SK-N-SH treated with all-trans-retinoic acid at 6 μM for 48 hours (cell line): ENCODE measurements around the gene EOLA1.

Experiments
- BACH2 ChIP-seq: fragments of 250-450 bp; sonication (Bioruptor Pico); IDR thresholded peaks from 2 replicates; pipeline ENCODE4 v1.9.0; 2021; ENCODE audit warnings: mild to moderate bottlenecking, borderline replicate concordance
- SNAI2 ChIP-seq: fragments of 250-450 bp; sonication (Bioruptor Pico); IDR thresholded peaks from 2 replicates; pipeline ENCODE4 v1.5.0; 2020; ENCODE audit warnings: mild to moderate bottlenecking, moderate library complexity
- ZFP3 ChIP-seq: fragments of 250-450 bp; sonication (Bioruptor Pico); IDR thresholded peaks from 2 replicates; pipeline ENCODE4 v1.5.0; 2020; ENCODE audit warnings: mild to moderate bottlenecking, moderate library complexity
- ZFP30 ChIP-seq: fragments of 450-650 bp; formaldehyde crosslinking; IDR thresholded peaks from 2 replicates; pipeline ENCODE4 v1.5.0; 2022; ENCODE audit warnings: mild to moderate bottlenecking, moderate library complexity
- ZNF8 ChIP-seq: fragments of 450-650 bp; formaldehyde crosslinking; IDR thresholded peaks from 2 replicates; pipeline ENCODE4 v1.5.0; 2020; ENCODE audit warnings: mild to moderate bottlenecking, moderate library complexity
- TF ChIP-seq, protein P1 (sequence below): fragments of 250-450 bp; sonication (Bioruptor Pico); IDR thresholded peaks from 2 replicates; pipeline ENCODE4 v1.8.0; 2020; ENCODE audit warnings: mild to moderate bottlenecking, moderate library complexity, borderline replicate concordance
- TF ChIP-seq, protein P2 (sequence below): fragments of 250-450 bp; sonication (Bioruptor Pico); IDR thresholded peaks from 2 replicates; pipeline ENCODE4 v1.8.0; 2021; ENCODE audit warnings: low read depth, mild to moderate bottlenecking, moderate library complexity, borderline replicate concordance
- TF ChIP-seq, protein P3 (sequence below): fragments of 250-450 bp; sonication (Bioruptor Pico); IDR thresholded peaks from 2 replicates; pipeline ENCODE4 v1.5.1; 2020; ENCODE audit warnings: low read depth, mild to moderate bottlenecking, moderate library complexity

GRCh38 chrX:149511081-149511480 lies 29.7 kb upstream of the EOLA1 start:
- TF ChIP-seq, protein P1, sequence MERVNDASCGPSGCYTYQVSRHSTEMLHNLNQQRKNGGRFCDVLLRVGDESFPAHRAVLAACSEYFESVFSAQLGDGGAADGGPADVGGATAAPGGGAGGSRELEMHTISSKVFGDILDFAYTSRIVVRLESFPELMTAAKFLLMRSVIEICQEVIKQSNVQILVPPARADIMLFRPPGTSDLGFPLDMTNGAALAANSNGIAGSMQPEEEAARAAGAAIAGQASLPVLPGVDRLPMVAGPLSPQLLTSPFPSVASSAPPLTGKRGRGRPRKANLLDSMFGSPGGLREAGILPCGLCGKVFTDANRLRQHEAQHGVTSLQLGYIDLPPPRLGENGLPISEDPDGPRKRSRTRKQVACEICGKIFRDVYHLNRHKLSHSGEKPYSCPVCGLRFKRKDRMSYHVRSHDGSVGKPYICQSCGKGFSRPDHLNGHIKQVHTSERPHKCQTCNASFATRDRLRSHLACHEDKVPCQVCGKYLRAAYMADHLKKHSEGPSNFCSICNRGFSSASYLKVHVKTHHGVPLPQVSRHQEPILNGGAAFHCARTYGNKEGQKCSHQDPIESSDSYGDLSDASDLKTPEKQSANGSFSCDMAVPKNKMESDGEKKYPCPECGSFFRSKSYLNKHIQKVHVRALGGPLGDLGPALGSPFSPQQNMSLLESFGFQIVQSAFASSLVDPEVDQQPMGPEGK (CRISPR knock-in tag), result no peak
- TF ChIP-seq BACH2 (CRISPR knock-in tag) (no peak), ZFP30 (CRISPR knock-in tag) (no peak), ZFP3 (CRISPR knock-in tag) (no peak), ZNF8 (CRISPR knock-in tag) (no peak), SNAI2 (CRISPR knock-in tag) (no peak)
- TF ChIP-seq, protein P2, sequence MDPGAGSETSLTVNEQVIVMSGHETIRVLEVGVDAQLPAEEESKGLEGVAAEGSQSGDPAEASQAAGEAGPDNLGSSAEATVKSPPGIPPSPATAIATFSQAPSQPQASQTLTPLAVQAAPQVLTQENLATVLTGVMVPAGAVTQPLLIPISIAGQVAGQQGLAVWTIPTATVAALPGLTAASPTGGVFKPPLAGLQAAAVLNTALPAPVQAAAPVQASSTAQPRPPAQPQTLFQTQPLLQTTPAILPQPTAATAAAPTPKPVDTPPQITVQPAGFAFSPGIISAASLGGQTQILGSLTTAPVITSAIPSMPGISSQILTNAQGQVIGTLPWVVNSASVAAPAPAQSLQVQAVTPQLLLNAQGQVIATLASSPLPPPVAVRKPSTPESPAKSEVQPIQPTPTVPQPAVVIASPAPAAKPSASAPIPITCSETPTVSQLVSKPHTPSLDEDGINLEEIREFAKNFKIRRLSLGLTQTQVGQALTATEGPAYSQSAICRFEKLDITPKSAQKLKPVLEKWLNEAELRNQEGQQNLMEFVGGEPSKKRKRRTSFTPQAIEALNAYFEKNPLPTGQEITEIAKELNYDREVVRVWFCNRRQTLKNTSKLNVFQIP (CRISPR knock-in tag), result no peak
- TF ChIP-seq, protein P3, sequence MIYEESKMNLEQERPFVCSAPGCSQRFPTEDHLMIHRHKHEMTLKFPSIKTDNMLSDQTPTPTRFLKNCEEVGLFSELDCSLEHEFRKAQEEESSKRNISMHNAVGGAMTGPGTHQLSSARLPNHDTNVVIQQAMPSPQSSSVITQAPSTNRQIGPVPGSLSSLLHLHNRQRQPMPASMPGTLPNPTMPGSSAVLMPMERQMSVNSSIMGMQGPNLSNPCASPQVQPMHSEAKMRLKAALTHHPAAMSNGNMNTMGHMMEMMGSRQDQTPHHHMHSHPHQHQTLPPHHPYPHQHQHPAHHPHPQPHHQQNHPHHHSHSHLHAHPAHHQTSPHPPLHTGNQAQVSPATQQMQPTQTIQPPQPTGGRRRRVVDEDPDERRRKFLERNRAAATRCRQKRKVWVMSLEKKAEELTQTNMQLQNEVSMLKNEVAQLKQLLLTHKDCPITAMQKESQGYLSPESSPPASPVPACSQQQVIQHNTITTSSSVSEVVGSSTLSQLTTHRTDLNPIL (CRISPR knock-in tag), result no peak
